ENCODE data around the gene CHCHD10. TPM values are rescaled to one million over a fixed set of nuclear protein-coding genes. Genes with fewer than 3 reads are reported as not detected.

The CHCHD10 gene
- total RNA-seq, 1 donor from 2014 or later: 60.9 TPM

DNA sequence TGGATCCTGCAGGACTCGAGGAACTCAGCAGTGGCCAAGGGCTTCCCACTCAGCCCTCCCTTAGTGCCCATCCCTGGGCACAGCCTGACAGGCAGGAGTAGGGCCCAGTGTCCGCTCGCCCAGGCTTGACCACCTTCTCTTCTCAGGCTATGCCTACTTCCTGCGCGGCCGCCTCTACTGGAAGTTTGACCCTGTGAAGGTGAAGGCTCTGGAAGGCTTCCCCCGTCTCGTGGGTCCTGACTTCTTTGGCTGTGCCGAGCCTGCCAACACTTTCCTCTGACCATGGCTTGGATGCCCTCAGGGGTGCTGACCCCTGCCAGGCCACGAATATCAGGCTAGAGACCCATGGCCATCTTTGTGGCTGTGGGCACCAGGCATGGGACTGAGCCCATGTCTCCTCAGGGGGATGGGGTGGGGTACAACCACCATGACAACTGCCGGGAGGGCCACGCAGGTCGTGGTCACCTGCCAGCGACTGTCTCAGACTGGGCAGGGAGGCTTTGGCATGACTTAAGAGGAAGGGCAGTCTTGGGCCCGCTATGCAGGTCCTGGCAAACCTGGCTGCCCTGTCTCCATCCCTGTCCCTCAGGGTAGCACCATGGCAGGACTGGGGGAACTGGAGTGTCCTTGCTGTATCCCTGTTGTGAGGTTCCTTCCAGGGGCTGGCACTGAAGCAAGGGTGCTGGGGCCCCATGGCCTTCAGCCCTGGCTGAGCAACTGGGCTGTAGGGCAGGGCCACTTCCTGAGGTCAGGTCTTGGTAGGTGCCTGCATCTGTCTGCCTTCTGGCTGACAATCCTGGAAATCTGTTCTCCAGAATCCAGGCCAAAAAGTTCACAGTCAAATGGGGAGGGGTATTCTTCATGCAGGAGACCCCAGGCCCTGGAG lies 15.7 kb upstream of the CHCHD10 start:
- Mint-ChIP-seq H3K4me1 (ENCODE audit: low read depth, unreplicated experiment) (peaks cover 21% of the 10 kb centered on the region), H3K27me3 (ENCODE audit: low read depth, unreplicated experiment) (peaks cover 6% of the 10 kb centered on the region), H3K4me3 (ENCODE audit: unreplicated experiment) (no peak overlapping the region), H3K36me3 (ENCODE audit: low read depth, unreplicated experiment) (peaks cover 9% of the 10 kb centered on the region), H3K27ac (ENCODE audit: unreplicated experiment) (no peak overlapping the region), H3K9me3 (ENCODE audit: unreplicated experiment) (no peaks in the 10 kb centered on the region)
- FAIRE-seq (no peak), DNase-seq (ENCODE audit: low read depth) (no peak)
- Histone ChIP-seq H3K4me3 (ENCODE audit: insufficient read depth, low read depth, low read length) (no peak overlapping the region), H3K9ac (ENCODE audit: low read length) (no peak overlapping the region), H4K20me1 (ENCODE audit: insufficient read depth, low read length) (peaks cover 12% of the 10 kb centered on the region), H3K27me3 (ENCODE audit: insufficient read depth, low read length) (no peaks in the 10 kb centered on the region), H3K4me2 (ENCODE audit: low read length) (no peak overlapping the region), H2AFZ (ENCODE audit: low read depth, low read length) (no peak overlapping the region), H3K79me2 (ENCODE audit: insufficient read depth, low read length) (peaks cover 13% of the 10 kb centered on the region), H3K4me1 (ENCODE audit: insufficient read depth, low read length) (peaks cover 27% of the 10 kb centered on the region), H3K27ac (ENCODE audit: low read depth, low read length) (no peak overlapping the region), H3K9me3 (ENCODE audit: insufficient read depth, low read depth, low read length) (no peaks in the 10 kb centered on the region), H3K36me3 (ENCODE audit: insufficient read depth, low read length) (no peaks in the 10 kb centered on the region)
- TF ChIP-seq EZH2 (IDR thresholded peaks at IDR 0.05; ENCODE audit: insufficient read depth, low read length): no peak
- TF ChIP-seq, protein P1, sequence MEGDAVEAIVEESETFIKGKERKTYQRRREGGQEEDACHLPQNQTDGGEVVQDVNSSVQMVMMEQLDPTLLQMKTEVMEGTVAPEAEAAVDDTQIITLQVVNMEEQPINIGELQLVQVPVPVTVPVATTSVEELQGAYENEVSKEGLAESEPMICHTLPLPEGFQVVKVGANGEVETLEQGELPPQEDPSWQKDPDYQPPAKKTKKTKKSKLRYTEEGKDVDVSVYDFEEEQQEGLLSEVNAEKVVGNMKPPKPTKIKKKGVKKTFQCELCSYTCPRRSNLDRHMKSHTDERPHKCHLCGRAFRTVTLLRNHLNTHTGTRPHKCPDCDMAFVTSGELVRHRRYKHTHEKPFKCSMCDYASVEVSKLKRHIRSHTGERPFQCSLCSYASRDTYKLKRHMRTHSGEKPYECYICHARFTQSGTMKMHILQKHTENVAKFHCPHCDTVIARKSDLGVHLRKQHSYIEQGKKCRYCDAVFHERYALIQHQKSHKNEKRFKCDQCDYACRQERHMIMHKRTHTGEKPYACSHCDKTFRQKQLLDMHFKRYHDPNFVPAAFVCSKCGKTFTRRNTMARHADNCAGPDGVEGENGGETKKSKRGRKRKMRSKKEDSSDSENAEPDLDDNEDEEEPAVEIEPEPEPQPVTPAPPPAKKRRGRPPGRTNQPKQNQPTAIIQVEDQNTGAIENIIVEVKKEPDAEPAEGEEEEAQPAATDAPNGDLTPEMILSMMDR (IDR thresholded peaks at IDR 0.05; ENCODE audit: insufficient read depth, low read depth, low read length): no peak

DNA sequence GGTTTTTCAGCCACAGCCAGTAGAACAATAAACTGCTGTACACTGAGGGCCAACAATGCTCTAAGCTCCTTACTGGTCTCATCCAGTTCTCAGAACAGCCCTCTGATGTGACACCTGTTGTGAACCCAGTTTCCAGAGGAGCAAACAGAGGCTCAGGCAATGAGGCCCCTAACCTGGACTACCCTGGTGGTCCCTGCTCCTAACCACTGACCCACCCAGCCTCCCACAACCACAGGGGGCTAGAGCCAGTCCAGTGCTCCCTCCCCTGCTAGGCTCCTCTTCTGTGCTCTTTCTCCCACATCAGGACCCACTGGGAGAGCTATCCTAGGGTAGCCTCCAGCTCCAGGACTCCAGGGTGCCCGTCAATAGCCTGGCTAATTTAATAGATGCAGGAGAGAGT lies 14.9 kb upstream of the CHCHD10 start:
- peaks cover 5% of the 10 kb centered on the region for H3K79me2 ChIP-seq (ENCODE audit: insufficient read depth, low read length)
- no peak overlapping the region for H2AFZ ChIP-seq (ENCODE audit: low read depth, low read length)
- no peak overlapping the region for H3K27ac ChIP-seq (ENCODE audit: low read depth, low read length)
- H3K4me1 ChIP-seq (ENCODE audit: insufficient read depth, low read length): peaks cover 24% of the 10 kb centered on the region
- H3K27me3 Mint-ChIP-seq (ENCODE audit: low read depth, unreplicated experiment): peaks cover 10% of the 10 kb centered on the region
- H3K4me3 Mint-ChIP-seq (ENCODE audit: unreplicated experiment): no peak overlapping the region
- TF ChIP-seq, protein P1 (IDR thresholded peaks at IDR 0.05; ENCODE audit: insufficient read depth, low read depth, low read length): no peak
- no peak for TF ChIP-seq EZH2 (IDR thresholded peaks at IDR 0.05; ENCODE audit: insufficient read depth, low read length)
- FAIRE-seq: no peak
- H4K20me1 ChIP-seq (ENCODE audit: insufficient read depth, low read length): peaks cover 4% of the 10 kb centered on the region
- no peaks in the 10 kb centered on the region for H3K27me3 ChIP-seq (ENCODE audit: insufficient read depth, low read length)
- no peak overlapping the region for H3K4me3 ChIP-seq (ENCODE audit: insufficient read depth, low read depth, low read length)
- no peaks in the 10 kb centered on the region for H3K9me3 Mint-ChIP-seq (ENCODE audit: unreplicated experiment)
- no peak overlapping the region for H3K9ac ChIP-seq (ENCODE audit: low read length)
- no peaks in the 10 kb centered on the region for H3K36me3 ChIP-seq (ENCODE audit: insufficient read depth, low read length)
- DNase-seq (ENCODE audit: low read depth): no peak
- H3K4me1 Mint-ChIP-seq (ENCODE audit: low read depth, unreplicated experiment): peaks cover 18% of the 10 kb centered on the region
- H3K27ac Mint-ChIP-seq (ENCODE audit: unreplicated experiment): no peak overlapping the region
- H3K36me3 Mint-ChIP-seq (ENCODE audit: low read depth, unreplicated experiment): peaks cover 9% of the 10 kb centered on the region
- H3K9me3 ChIP-seq (ENCODE audit: insufficient read depth, low read depth, low read length): no peaks in the 10 kb centered on the region
- no peak overlapping the region for H3K4me2 ChIP-seq (ENCODE audit: low read length)

DNA sequence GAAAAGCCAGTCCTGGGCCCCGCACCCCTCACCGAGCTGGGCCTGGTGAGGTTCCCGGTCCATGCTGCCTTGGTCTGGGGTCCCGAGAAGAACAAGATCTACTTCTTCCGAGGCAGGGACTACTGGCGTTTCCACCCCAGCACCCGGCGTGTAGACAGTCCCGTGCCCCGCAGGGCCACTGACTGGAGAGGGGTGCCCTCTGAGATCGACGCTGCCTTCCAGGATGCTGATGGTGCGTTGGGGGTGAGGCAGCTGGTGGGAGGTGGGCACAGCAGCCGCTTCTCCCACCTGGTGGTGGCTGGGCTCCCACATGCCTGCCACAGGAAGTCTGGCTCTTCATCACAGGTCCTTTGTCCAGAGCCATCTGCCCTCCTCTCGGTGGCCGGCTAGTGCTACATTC lies 14.5 kb upstream of the CHCHD10 start:
- FAIRE-seq: no peak
- no peak overlapping the region for H3K27ac Mint-ChIP-seq (ENCODE audit: unreplicated experiment)
- TF ChIP-seq, protein P1 (IDR thresholded peaks at IDR 0.05; ENCODE audit: insufficient read depth, low read depth, low read length): no peak
- no peak for TF ChIP-seq EZH2 (IDR thresholded peaks at IDR 0.05; ENCODE audit: insufficient read depth, low read length)

More for the DNA sequence above, 14.5 kb upstream of the CHCHD10 start:
- Histone ChIP-seq H3K27ac (ENCODE audit: low read depth, low read length) (no peak overlapping the region), H3K27me3 (ENCODE audit: insufficient read depth, low read length) (no peaks in the 10 kb centered on the region), H3K36me3 (ENCODE audit: insufficient read depth, low read length) (no peaks in the 10 kb centered on the region), H3K9ac (ENCODE audit: low read length) (no peak overlapping the region), H3K9me3 (ENCODE audit: insufficient read depth, low read depth, low read length) (no peaks in the 10 kb centered on the region), H2AFZ (ENCODE audit: low read depth, low read length) (no peak overlapping the region), H4K20me1 (ENCODE audit: insufficient read depth, low read length) (no peaks in the 10 kb centered on the region), H3K4me1 (ENCODE audit: insufficient read depth, low read length) (peaks cover 23% of the 10 kb centered on the region), H3K79me2 (ENCODE audit: insufficient read depth, low read length) (peaks cover under 1% of the 10 kb centered on the region), H3K4me2 (ENCODE audit: low read length) (no peak overlapping the region), H3K4me3 (ENCODE audit: insufficient read depth, low read depth, low read length) (no peak overlapping the region)
- DNase-seq (ENCODE audit: low read depth): no peak
- peaks cover 9% of the 10 kb centered on the region for H3K36me3 Mint-ChIP-seq (ENCODE audit: low read depth, unreplicated experiment)
- H3K4me1 Mint-ChIP-seq (ENCODE audit: low read depth, unreplicated experiment): peaks cover 18% of the 10 kb centered on the region
- peaks cover 12% of the 10 kb centered on the region for H3K27me3 Mint-ChIP-seq (ENCODE audit: low read depth, unreplicated experiment)
- no peaks in the 10 kb centered on the region for H3K9me3 Mint-ChIP-seq (ENCODE audit: unreplicated experiment)
- no peak overlapping the region for H3K4me3 Mint-ChIP-seq (ENCODE audit: unreplicated experiment)
